Upper lobe of right lung (tissue), 1 donor: Measurements from ENCODE around the gene SLTM. TPM values are rescaled to one million over a fixed set of nuclear protein-coding genes. Genes with fewer than 3 reads are reported as not detected.

Experiments used
- ATAC-seq: fragments of 200-7000 bp; cut with Tn5 transposase; one replicate; pipeline ENCODE4 v1.9.1; 2020; ENCODE audit warnings: mild to moderate bottlenecking, moderate library complexity
- DNase-seq: peaks from one replicate; pipeline ENCODE4 v3.0.0-alpha.2; 2020
- H3K27ac ChIP-seq: fragments of 200-600 bp; one replicate; pipeline ENCODE4 v1.8.0; 2022
- H3K27me3 ChIP-seq: fragments of 200-600 bp; one replicate; pipeline ENCODE4 v1.8.0; 2022; ENCODE audit warnings: mild to moderate bottlenecking
- H3K36me3 ChIP-seq: fragments of 200-600 bp; one replicate; pipeline ENCODE4 v1.8.0; 2022
- H3K4me1 ChIP-seq: fragments of 200-600 bp; one replicate; pipeline ENCODE4 v1.8.0; 2022
- H3K4me3 ChIP-seq: fragments of 200-600 bp; one replicate; pipeline ENCODE4 v1.8.0; 2022; ENCODE audit warnings: mild to moderate bottlenecking
- H3K9me3 ChIP-seq: fragments of 200-600 bp; one replicate; pipeline ENCODE4 v1.8.0; 2022
- intact Hi-C: fragments of 100-400 bp; cut with DNase I; formaldehyde crosslinking; loops from one replicate; pipeline ENCODE4 v1.11.0; 2022
- total RNA-seq: library from RNA; stranded (reverse); fragmentation: NEBNext Ultra II Directional; extraction: Animal tissue kit (Norgen Biotek cat#: 25700); gene quantifications from one replicate; pipeline ENCODE4 v1.2.1, GENCODE V29; 2021
- TF ChIP-seq, protein P1 (sequence below): fragments of 200-600 bp; IDR thresholded peaks from one replicate; pipeline ENCODE4 v1.8.0; 2022; ENCODE audit warnings: antibody characterized with exemption
- donor health status: DM: no; HTN: yes; CAD: no; lungs with severe emphysema.

Gene SLTM
- total RNA-seq, 1 donor from 2014 or later: 84.0 TPM

DNA sequence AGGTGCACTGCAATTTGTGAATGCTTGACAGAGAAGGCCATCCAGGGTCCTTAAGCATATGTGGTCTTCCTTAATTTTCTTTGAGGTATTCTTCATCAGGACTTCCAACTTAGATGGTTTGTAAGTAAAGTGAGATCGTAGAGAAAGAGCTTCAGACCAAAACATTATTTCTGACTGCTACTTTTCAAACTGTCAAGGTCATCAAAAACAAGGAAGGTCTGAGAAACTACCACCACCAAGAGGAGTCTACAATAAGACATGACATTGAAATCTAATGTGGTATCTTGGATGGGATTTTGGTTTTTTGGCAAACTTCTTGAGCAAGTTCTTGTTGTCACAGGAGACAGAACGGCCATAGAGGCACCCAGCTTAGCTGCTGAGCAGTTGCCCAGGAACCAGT lies 34.0 kb upstream of the SLTM start:
- intact Hi-C loops: loop anchor here (10.0 kb wide), 1 partner anchor 527 kb away; no protein-coding TSS in a partner anchor
- DNase-seq (no peak), ATAC-seq (no peak)
- Histone ChIP-seq H3K36me3 (no peaks in the 10 kb centered on the region), H3K4me3 (no peak overlapping the region), H3K27me3 (no peaks in the 10 kb centered on the region), H3K27ac (no peak overlapping the region), H3K9me3 (no peaks in the 10 kb centered on the region), H3K4me1 (no peaks in the 10 kb centered on the region)
- TF ChIP-seq, protein P1, sequence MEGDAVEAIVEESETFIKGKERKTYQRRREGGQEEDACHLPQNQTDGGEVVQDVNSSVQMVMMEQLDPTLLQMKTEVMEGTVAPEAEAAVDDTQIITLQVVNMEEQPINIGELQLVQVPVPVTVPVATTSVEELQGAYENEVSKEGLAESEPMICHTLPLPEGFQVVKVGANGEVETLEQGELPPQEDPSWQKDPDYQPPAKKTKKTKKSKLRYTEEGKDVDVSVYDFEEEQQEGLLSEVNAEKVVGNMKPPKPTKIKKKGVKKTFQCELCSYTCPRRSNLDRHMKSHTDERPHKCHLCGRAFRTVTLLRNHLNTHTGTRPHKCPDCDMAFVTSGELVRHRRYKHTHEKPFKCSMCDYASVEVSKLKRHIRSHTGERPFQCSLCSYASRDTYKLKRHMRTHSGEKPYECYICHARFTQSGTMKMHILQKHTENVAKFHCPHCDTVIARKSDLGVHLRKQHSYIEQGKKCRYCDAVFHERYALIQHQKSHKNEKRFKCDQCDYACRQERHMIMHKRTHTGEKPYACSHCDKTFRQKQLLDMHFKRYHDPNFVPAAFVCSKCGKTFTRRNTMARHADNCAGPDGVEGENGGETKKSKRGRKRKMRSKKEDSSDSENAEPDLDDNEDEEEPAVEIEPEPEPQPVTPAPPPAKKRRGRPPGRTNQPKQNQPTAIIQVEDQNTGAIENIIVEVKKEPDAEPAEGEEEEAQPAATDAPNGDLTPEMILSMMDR: no peak

DNA sequence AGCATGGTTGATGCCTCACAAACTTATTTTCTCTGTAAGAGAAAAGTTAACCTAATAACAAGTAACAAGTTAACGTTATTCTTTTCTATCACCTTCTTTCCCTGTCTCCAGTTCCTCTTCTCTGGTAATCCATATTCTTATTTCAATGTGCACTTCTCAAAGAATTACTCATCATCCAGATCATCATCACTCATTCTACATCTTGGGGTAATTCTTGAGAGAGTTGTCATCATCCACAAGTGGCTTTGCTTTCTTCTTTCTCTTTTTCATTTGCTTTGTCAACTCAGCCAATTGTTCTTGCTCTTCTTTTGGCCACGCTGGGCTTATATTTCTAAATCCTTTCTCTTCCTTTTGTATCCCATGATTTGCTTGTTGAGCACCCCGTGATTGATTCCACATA lies 33.2 kb upstream of the SLTM start:
- ATAC-seq (no peak), DNase-seq (no peak)
- Histone ChIP-seq H3K27me3 (no peaks in the 10 kb centered on the region), H3K4me1 (no peaks in the 10 kb centered on the region), H3K4me3 (no peak overlapping the region), H3K9me3 (no peaks in the 10 kb centered on the region), H3K36me3 (no peaks in the 10 kb centered on the region), H3K27ac (no peak overlapping the region)
- TF ChIP-seq, protein P1: no peak
- intact Hi-C loops: loop anchor here (10.0 kb wide), 1 partner anchor 528 kb away; no protein-coding TSS in a partner anchor

DNA sequence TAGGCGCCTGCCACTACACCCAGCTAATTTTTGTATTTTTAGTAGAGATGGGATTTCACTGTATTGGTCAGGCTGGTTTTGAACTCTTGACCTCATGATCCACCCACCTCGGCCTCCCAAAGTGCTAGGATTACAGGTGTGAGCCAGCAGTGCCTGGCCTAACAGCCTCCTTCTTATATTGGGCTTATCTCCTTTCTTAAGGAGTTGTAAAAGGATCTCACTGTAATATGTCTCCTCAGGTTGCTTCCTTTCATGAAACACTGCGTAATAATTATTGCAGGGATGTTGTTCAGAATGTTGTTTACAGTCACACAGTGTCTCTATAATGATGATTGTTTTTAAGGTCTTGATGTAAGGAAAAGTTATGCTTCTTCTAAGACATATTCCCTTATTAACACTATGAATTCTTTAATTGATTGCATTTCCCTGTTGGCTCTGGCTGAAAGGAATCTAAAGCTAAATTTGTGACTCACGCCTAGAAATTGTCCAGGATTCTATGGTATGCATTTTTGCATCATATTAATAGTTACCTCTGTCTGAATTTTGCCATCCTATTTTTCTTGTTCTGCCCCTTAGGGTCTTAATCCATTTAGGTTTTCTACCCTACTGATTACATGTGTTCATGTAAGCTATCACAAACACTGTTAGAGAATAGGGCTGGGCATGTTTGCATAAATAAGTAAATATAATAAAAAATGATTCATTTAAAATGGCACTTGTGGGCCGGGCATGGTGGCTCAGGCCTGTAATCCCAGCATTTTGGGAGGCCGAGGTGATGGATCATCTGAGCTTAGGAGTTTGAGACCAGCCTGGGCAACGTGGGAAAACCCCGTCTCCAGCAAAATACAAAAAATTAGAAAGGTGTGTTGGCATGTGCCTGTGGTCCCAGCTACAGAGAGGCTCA lies 29.4 kb upstream of the SLTM start:
- DNase-seq (no peak), ATAC-seq (no peak)
- intact Hi-C loops: loop anchor here (10.0 kb wide), 1 partner anchor 532 kb away; no protein-coding TSS in a partner anchor
- Histone ChIP-seq H3K4me1 (no peaks in the 10 kb centered on the region), H3K36me3 (no peaks in the 10 kb centered on the region), H3K9me3 (no peaks in the 10 kb centered on the region), H3K27me3 (no peaks in the 10 kb centered on the region), H3K4me3 (no peak overlapping the region), H3K27ac (no peak overlapping the region)
- TF ChIP-seq, protein P1: no peak

DNA sequence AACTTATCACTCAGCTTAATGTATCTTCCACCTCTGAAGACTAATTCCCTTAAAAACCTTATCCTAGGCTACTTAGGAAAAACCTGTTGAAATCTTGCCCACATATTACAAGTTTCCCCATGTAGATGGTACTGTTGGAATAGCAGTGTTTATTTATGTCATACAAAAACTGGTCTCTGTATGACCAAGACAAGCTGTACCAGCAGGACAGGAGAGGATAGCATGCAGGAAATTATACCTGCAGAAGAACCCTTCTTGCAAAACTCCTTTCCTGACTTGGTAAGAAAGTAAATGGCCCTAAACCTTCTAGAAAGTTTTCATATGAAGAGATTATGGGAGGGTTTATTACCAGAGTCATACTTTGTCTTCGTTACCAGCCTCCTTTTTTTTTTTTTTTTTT lies 28.7 kb upstream of the SLTM start:
- intact Hi-C loops: loop anchor here (10.0 kb wide), 1 partner anchor 533 kb away; no protein-coding TSS in a partner anchor
- DNase-seq (no peak), ATAC-seq (no peak)
- Histone ChIP-seq H3K4me3 (no peak overlapping the region), H3K27ac (no peak overlapping the region), H3K36me3 (no peaks in the 10 kb centered on the region), H3K4me1 (no peaks in the 10 kb centered on the region), H3K27me3 (no peaks in the 10 kb centered on the region), H3K9me3 (no peaks in the 10 kb centered on the region)
- TF ChIP-seq, protein P1: no peak

DNA sequence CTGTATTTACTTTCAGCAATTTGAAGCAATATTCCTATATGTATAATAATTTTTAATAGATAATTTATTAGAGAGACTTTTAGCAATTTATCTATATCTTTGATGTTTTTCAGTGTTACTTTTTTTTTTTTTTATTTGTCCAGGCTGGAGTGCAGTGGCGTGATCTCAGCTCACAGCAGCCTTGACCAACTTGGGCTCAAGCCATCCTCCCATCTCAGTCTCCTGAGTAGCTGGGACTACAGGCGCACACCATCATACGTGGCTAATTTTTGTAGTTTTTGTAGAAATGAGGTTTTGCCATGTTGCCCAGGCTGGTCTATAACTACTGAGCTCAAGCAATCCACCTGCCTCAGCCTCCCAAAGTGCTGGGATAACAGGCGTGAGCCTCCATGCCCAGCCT lies 25.3 kb upstream of the SLTM start:
- H3K9me3 ChIP-seq: no peaks in the 10 kb centered on the region
- no peaks in the 10 kb centered on the region for H3K27me3 ChIP-seq
- intact Hi-C loops: no loop called here
- TF ChIP-seq, protein P1: no peak
- H3K4me1 ChIP-seq: no peaks in the 10 kb centered on the region
- no peaks in the 10 kb centered on the region for H3K36me3 ChIP-seq
- no peak overlapping the region for H3K27ac ChIP-seq
- no peak overlapping the region for H3K4me3 ChIP-seq
- ATAC-seq (no peak), DNase-seq (no peak)
